ENCODE measurements around the gene TMEM87B. TPM values are rescaled to one million over a fixed set of nuclear protein-coding genes. Genes with fewer than 3 reads are reported as not detected.

Gene TMEM87B
- total and polyA plus RNA-seq, 8 donors = 24.6 to 36.8 (median 28.4) TPM

- Histone ChIP-seq H3K4me3 (no peak overlapping the region), H3K36me3 (no peaks in the 10 kb centered on the region), H3K4me1 (peaks cover 6 to 31% of the 10 kb centered on the region in 2 donors), H3K27me3 (no peaks in the 10 kb centered on the region), H3K27ac (no peak overlapping the region), H3K9me3 (peaks cover 6 to 10% of the 10 kb centered on the region in 2 donors)
- ATAC-seq (peak; percentile 83), DNase-seq (no peak)
- TF ChIP-seq CTCF (IDR thresholded peaks at IDR 0.05) = no peak
- intact Hi-C loops (cut with DNase I) = loop anchor here in 1 of 2 donors (5.0 kb wide), 1 partner anchor 150 kb away; the partner anchor contains the start of gene MERTK
Observed at GRCh38 chr2:112047537-112048235, 7.4 kb upstream of the TMEM87B start.

GRCh38 chr2:112048236-112048592 lies 6.9 kb upstream of the TMEM87B start:
- Histone ChIP-seq H3K36me3 (no peaks in the 10 kb centered on the region), H3K27me3 (no peaks in the 10 kb centered on the region), H3K27ac (no peak overlapping the region), H3K4me3 (no peak overlapping the region), H3K4me1 (peaks cover 6 to 32% of the 10 kb centered on the region in 2 donors), H3K9me3 (peaks cover 6 to 10% of the 10 kb centered on the region in 2 donors)
- intact Hi-C loops (cut with DNase I) = loop anchor here in 1 of 2 donors (5.0 kb wide), 1 partner anchor 151 kb away; the partner anchor contains the start of gene MERTK
- ATAC-seq (peak; percentile 8), DNase-seq (no peak)
- TF ChIP-seq CTCF (IDR thresholded peaks at IDR 0.05) = no peak

- DNase-seq = peak in 1 of 4 donors; percentile 70
- peak; percentile 75 to 89 for TF ChIP-seq CTCF (IDR thresholded peaks at IDR 0.05)
- Histone ChIP-seq H3K9me3 (peaks cover 6 to 10% of the 10 kb centered on the region in 2 donors), H3K36me3 (no peaks in the 10 kb centered on the region), H3K27ac (no peak overlapping the region), H3K27me3 (no peaks in the 10 kb centered on the region), H3K4me3 (no peak overlapping the region), H3K4me1 (peaks cover 6 to 39% of the 10 kb centered on the region in 2 donors)
- peak; percentile 92 for ATAC-seq
- intact Hi-C loops (cut with DNase I) = loop anchor here in 1 of 2 donors (5.0 kb wide), 1 partner anchor 152 kb away; the partner anchor contains the start of gene MERTK
Observed at GRCh38 chr2:112048887-112049286, 6.2 kb upstream of the TMEM87B start.

GRCh38 chr2:112050316-112050715 lies 4.8 kb upstream of the TMEM87B start:
- intact Hi-C loops (cut with DNase I) = no loop called here
- Histone ChIP-seq H3K4me1 (peaks cover 6 to 40% of the 10 kb centered on the region in 2 donors), H3K4me3 (no peak overlapping the region), H3K27ac (no peak overlapping the region), H3K27me3 (no peaks in the 10 kb centered on the region), H3K36me3 (no peaks in the 10 kb centered on the region), H3K9me3 (peaks cover 1 to 4% of the 10 kb centered on the region in 2 donors)
- ATAC-seq (no peak), DNase-seq (no peak)
- TF ChIP-seq CTCF (IDR thresholded peaks at IDR 0.05) = no peak

Measured in left lung (tissue), 10 donors.